22Rv1 (cell line): Measurements from ENCODE around the gene KLC1.

Experiments used
- H3K27ac ChIP-seq: fragments of 450-650 bp; 2 replicates; pipeline ENCODE4 v1.5.1; 2017
- ZFX ChIP-seq: fragments of 450-650 bp; IDR thresholded peaks from 2 replicates; pipeline ENCODE4 v1.6.1; 2017; ENCODE audit warnings: antibody characterized with exemption, borderline replicate concordance
- TF ChIP-seq, protein P1 (sequence below): fragments of 450-650 bp; IDR thresholded peaks from 2 replicates; pipeline ENCODE4 v1.5.1; 2017; ENCODE audit warnings: mild to moderate bottlenecking

Gene KLC1

GRCh38 chr14:103680491-103681231 lies 51.6 kb downstream of the KLC1 start:
- H3K27ac ChIP-seq: no peak overlapping the region
- TF ChIP-seq, protein P1, sequence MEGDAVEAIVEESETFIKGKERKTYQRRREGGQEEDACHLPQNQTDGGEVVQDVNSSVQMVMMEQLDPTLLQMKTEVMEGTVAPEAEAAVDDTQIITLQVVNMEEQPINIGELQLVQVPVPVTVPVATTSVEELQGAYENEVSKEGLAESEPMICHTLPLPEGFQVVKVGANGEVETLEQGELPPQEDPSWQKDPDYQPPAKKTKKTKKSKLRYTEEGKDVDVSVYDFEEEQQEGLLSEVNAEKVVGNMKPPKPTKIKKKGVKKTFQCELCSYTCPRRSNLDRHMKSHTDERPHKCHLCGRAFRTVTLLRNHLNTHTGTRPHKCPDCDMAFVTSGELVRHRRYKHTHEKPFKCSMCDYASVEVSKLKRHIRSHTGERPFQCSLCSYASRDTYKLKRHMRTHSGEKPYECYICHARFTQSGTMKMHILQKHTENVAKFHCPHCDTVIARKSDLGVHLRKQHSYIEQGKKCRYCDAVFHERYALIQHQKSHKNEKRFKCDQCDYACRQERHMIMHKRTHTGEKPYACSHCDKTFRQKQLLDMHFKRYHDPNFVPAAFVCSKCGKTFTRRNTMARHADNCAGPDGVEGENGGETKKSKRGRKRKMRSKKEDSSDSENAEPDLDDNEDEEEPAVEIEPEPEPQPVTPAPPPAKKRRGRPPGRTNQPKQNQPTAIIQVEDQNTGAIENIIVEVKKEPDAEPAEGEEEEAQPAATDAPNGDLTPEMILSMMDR: no peak
- no peak for TF ChIP-seq ZFX

DNA sequence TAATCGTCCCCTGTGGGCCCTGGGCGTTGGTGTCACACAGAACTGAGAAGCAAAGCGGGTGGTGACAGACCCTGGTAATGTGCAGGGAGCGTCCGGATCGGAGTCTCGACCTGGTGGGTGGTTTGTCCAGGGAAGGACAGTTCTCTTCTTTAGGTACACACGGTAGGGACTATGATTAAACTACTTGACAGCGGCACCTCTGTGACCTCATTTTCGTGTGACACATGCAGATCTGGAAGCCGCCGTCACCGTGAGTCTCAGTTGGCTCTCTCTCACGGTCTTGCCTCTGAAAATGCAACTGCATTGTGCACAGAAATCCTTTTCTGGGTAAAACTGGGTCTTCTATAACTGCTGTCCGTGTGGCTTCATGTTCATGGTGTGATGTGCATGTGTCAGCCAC lies 54.1 kb downstream of the KLC1 start:
- TF ChIP-seq, protein P1: no peak
- TF ChIP-seq ZFX: no peak
- no peak overlapping the region for H3K27ac ChIP-seq

DNA sequence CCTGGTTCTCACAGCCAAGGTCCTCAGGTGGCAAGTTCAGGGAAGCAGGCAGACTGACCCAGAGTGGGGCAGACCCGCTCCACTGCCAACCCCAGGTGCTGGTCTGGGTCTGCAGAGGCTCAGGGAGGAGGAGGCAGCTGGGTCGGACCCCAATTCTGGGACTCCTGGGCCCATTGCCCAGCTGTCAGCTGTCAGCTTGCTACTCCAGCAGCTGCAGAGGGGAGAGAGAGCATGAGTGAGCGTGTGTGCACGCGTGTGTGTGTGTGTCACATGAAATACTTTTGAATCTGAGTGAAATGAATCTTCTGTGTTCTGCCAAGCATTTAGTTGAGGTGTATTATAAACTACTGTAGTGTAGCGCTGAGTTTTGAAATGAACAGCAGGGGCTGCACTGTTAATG lies 55.5 kb downstream of the KLC1 start:
- TF ChIP-seq, protein P1: no peak
- TF ChIP-seq ZFX: no peak
- no peak overlapping the region for H3K27ac ChIP-seq

GRCh38 chr14:103684871-103685270 lies 55.9 kb downstream of the KLC1 start:
- no peak for TF ChIP-seq ZFX
- TF ChIP-seq, protein P1: no peak
- H3K27ac ChIP-seq: no peak overlapping the region

DNA sequence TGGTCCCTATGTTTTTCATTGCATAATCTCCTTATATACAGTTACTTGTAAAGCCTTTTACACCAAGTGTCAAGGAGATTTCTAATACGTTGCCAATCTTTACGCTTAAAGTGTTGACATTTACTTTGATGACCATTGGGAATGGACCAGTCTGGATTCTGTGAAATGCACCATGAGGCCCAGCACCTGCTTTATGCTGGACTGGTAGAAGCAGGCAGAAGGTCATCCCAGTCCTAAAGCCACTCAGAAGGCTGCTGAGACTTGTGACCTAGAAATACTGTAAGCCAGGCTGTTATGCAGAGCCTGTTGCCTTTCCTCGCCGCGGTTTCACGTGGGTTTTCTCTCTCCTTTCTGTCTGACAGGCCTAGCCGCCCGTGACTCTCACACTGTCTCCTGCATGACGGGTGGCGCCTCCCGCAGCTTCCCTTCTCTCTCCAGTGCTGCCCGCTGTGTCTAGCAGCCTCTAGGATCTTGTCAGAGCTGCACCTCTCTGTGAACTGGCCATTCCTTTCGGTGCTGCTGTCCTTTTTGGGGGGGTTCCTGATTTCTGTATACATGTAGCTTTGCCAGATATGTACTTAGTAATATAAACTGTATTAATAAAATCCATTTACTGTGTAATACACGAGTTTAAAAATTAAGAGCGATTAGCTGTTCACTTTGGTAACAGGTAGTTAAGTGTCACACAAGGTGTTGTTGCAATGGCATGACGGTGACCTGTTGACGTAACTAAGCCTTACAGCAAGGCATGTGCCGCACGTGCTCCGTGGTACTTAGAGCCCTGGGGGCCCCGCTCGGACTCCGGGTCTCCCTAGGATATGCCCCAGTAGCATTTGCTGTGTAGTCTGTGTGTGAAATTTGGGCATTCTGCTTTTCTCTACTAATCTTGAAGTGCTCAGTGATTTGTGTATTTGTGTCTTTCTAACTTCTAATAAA lies 56.5 kb downstream of the KLC1 start:
- H3K27ac ChIP-seq: no peak overlapping the region
- no peak for TF ChIP-seq ZFX
- TF ChIP-seq, protein P1: no peak

DNA sequence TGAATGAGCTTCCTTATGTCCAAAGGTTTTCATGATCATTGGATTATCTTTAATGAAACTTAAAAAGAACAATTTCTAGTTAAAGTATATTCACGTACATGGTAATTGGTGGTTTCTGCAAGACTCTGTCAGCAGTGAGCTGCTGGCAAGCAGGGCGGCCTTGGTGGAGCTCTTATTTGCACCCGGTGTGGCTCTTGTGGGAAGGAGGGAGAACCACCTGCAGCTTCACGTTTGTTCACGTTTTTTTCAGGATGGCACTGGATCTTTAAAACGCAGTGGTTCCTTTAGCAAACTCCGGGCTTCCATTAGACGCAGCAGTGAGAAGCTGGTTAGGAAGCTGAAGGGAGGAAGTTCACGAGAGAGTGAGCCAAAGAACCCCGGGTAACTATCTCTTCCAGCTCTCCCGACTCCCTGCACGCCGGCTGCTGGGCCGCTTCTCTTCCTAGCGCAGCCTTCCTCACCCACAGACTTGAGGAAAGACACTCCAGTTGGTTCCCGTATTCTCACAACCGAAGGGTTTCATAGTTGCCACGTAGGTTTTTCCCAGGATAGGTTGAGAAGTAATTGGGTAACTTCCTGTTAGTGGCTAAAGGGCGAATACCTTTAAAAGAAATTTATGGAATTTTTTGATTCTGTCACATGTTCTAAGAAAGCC lies 57.9 kb downstream of the KLC1 start:
- TF ChIP-seq, protein P1: no peak
- no peak for TF ChIP-seq ZFX
- H3K27ac ChIP-seq: no peak overlapping the region
